AG08396 (cell line): ENCODE results near the gene ZMYND8.

ENCODE experiments used
- DNase-seq: peaks from one replicate; pipeline ENCODE4 v3.0.0; 2012; ENCODE audit warnings: low spot score, mixed read lengths

ZMYND8 gene

DNA sequence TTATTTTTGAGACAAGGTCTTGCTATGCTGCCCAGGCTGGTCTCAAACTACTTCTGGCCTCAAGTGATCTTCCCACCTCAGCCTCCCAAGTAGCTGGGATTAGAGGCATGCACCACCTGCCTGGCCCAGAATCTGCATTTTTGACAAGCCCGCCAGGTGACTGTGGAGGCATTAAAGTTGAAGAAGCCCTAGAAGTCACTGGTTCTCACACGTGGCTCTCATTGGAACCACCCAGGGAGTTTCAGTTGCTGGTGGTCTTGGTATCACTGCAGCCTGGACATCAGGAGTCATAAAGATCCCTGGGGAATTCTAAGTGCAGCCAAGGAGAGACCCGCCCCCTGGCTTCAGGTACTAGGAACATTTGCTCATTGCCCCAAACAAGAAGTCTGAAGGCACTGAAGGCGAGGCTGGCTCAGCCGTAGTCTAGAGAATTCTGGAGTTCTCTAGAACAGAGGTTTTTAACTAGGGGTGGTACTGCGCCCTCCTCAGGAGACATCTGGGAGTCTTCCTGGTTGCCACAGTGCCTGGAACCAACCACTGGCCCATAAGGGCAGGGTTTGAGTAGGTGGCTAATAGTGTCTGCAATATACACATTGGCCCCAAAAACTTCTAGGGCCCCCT is 182.8 kb downstream of the ZMYND8 start:
- DNase-seq = no peak

DNA sequence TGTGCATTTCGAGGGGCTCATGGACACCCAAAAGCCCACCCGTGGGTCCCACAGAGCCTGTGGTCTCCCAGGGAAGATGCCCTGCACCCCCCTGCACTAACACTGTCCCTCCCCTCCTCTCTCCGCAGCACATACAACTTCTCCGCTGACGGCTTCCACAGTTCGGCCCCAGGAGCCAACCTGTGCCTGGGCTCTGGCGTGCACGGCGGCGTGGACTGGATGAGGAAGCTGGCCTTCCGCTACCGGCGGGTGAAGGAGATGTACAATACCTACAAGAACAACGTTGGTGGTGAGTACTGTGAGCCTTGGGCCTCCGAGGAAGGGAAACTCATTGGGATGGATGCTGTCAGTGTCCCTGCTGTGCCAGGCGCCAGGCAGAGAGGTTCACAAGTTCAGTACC is 183.9 kb downstream of the ZMYND8 start:
- DNase-seq = no peak

DNA sequence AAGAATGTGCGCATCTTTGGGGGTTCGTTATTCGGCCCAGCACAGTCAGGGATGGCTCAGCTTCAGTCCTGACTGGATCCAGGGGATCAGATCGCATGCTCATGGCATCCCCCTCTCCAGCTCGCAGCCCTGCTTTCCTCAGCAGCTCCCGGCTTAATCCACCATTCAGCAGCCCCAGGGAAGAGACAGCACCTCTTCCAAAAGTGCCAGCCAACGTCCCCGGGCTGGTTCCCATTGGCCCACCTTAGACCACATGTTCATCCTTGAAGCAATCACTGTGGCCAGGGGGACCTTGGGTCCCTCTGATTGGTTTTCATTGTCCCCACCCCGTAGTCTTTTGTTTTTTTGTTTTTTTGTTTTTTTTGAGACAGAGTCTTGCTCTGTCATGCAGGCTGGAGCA is 188.7 kb downstream of the ZMYND8 start:
- DNase-seq = no peak

DNA sequence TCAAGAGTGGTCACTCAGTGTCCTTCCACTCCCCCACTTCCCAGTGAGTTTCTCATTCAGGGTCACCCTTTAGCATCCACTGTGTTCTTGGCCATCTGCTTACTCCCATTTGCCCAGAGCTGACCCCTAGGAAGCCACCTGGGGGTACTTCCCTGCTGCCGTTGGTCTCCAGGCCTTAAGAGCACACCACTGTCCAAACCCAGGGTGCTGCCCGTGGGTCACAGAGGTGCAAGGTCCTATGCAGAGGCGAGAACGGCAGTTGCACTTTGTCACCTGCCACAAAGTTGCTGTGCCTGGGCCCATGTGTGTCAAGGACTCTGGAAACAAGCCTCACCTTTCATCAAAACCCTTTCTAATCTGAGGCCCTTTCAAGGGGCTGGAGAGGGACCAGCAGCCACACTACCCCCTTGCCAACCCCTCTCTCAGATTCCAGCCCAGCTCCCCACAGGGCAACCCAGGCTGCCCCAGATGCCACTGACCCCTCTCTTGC is 191.1 kb downstream of the ZMYND8 start:
- no peak for DNase-seq

DNA sequence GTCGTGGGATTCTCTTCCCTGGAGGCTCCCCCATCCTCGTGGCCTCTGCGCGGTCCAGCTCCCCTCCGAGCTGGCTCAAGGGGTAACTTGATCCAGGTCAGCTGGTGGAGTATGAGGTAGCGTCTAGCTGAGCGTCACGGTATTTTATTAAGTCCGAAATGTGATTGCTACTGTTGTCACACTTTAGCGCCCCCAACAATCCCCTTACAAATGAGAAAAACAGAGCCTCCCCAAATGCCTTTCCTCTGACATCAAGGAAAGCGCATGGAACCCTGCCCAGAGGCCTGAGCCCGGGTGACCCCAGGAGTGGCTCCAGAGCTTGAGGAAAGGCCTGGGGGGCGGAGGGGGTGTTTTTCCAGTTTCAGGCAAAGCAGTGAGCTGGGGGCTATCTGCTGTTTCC is 192.4 kb downstream of the ZMYND8 start:
- DNase-seq = no peak

DNA sequence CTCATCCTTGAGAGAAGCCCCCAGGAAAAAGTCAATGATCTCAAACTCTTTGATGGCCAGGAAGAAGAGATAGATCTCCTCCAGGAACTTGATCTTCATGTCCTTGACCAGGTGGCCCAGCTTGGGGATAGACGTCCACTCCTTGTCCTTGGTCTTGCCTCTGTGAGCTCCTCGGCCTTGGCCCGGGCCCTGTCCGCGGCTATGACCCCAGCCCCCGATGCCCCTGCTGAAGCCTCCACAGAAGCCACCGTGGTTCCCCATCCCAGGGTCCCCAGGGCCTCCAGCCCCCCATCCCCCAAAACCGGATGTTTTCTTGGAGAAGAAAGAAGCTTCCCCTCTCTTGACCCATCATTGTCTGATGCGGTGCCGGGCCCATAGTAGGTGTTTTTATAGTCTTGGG is 195.1 kb downstream of the ZMYND8 start:
- DNase-seq = no peak

DNA sequence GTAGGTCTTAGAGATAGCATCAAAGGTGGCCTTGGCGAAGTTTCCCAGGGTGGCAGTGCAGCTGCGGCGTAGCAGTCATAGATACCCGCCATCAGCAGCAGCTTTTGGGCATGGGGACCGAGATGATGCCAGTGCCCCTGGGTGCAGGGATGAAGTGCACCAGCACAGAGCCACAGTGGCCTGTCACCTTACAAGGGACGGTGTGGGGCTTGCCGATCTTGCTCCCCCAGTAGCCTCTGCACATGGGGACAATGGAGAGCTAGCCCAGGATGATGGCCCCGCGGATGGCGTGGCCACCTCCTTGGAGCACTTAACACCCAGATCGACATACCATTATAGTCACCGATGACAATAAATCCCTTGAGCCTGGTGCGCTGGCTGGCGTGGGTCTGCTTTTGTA is 195.5 kb downstream of the ZMYND8 start:
- DNase-seq = no peak

DNA sequence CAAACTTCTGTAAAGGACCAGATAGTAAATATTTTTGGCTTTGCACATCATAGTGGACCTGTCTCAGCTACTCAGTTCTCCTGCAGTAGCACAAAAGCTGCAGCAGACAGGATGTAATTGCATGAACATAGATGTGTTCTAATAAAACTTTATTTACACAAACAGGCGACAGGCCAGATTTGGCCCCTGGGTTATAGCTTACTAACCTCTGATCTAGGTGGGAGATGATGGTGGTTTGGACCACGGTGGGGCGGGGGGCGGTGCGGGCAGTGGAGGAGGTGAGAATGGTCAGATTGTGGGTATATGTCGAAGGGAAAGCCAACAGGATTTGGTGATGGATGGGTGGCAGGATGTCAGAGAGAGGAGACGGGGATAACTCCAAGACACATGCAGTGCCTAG is 196.3 kb downstream of the ZMYND8 start:
- DNase-seq = no peak
